ENCODE results near the gene HLA-C.
A peak's percentile ranks its signal among the peaks of the same experiment; 100 is the strongest.

Gene HLA-C

GRCh38 chr6:31271641-31272357 lies at the start of gene HLA-C:
TSS of gene HLA-C (minus strand) at chr6:31272092. CDS start at chr6:31272071, 21 bp downstream.
- Histone ChIP-seq H3K4me1 (no peaks in the 10 kb centered on the region; the same call in 1 of the 2 replicates), H3K4me3 (peak within 1 kb of the TSS; percentile 33), H3K27me3 (ENCODE audit: low read depth) (no peaks in the 10 kb centered on the region), H3K9me3 (no peaks in the 10 kb centered on the region), H3K36me3 (replicated peaks) (no peaks in the 10 kb centered on the region)
- in situ Hi-C loops (cut with MboI; ENCODE audit: low sequenced_read_pairs), result loop anchor here (5.0 kb wide), 1 partner anchor 86 kb away; the partner anchor contains the start of gene HLA-B
- DNase-seq (ENCODE audit: low spot score in 2 of 2), result peak; percentile 88 to 92

GRCh38 chr6:31321005-31321707 lies 49.3 kb upstream of the HLA-C start:
- no peaks in the 10 kb centered on the region for H3K36me3 ChIP-seq (replicated peaks)
- H3K4me1 ChIP-seq, result no peaks in the 10 kb centered on the region
- DNase-seq (ENCODE audit: low spot score in 2 of 2), result no peak
- in situ Hi-C loops (cut with MboI; ENCODE audit: low sequenced_read_pairs), result no loop called here
- no peak overlapping the region for H3K4me3 ChIP-seq
- no peaks in the 10 kb centered on the region for H3K9me3 ChIP-seq
- H3K27me3 ChIP-seq (ENCODE audit: low read depth), result no peaks in the 10 kb centered on the region

- in situ Hi-C loops (cut with MboI; ENCODE audit: low sequenced_read_pairs), result no loop called here
- no peak for DNase-seq (ENCODE audit: low spot score in 2 of 2)
- H3K36me3 ChIP-seq (replicated peaks), result no peaks in the 10 kb centered on the region
- peaks cover 39% of the 10 kb centered on the region for H3K27me3 ChIP-seq (ENCODE audit: low read depth)
- no peaks in the 10 kb centered on the region for H3K9me3 ChIP-seq
- H3K4me1 ChIP-seq, result no peaks in the 10 kb centered on the region
- no peak overlapping the region for H3K4me3 ChIP-seq
Observed at GRCh38 chr6:31317036-31317435, 45.1 kb upstream of the HLA-C start.

- H3K9me3 ChIP-seq, result no peaks in the 10 kb centered on the region
- no peak overlapping the region for H3K4me3 ChIP-seq
- no peaks in the 10 kb centered on the region for H3K4me1 ChIP-seq
- H3K27me3 ChIP-seq (ENCODE audit: low read depth), result peaks cover 33% of the 10 kb centered on the region
- no peaks in the 10 kb centered on the region for H3K36me3 ChIP-seq (replicated peaks)
- in situ Hi-C loops (cut with MboI; ENCODE audit: low sequenced_read_pairs), result no loop called here
- no peak for DNase-seq (ENCODE audit: low spot score in 2 of 2)
Observed at GRCh38 chr6:31309641-31310040, 37.7 kb upstream of the HLA-C start.

GRCh38 chr6:31308845-31309175 lies 36.9 kb upstream of the HLA-C start:
- in situ Hi-C loops (cut with MboI; ENCODE audit: low sequenced_read_pairs), result no loop called here
- no peak for DNase-seq (ENCODE audit: low spot score in 2 of 2)
- H3K4me3 ChIP-seq, result no peak overlapping the region
- H3K4me1 ChIP-seq, result no peaks in the 10 kb centered on the region
- no peaks in the 10 kb centered on the region for H3K36me3 ChIP-seq (replicated peaks)
- peaks cover 24% of the 10 kb centered on the region for H3K27me3 ChIP-seq (ENCODE audit: low read depth)
- H3K9me3 ChIP-seq, result no peaks in the 10 kb centered on the region

GRCh38 chr6:31308050-31308844 lies 36.4 kb upstream of the HLA-C start:
- Histone ChIP-seq H3K9me3 (no peaks in the 10 kb centered on the region), H3K4me3 (no peak overlapping the region), H3K27me3 (ENCODE audit: low read depth) (peaks cover 19% of the 10 kb centered on the region), H3K4me1 (no peaks in the 10 kb centered on the region), H3K36me3 (replicated peaks) (no peaks in the 10 kb centered on the region)
- DNase-seq (ENCODE audit: low spot score in 2 of 2), result no peak
- in situ Hi-C loops (cut with MboI; ENCODE audit: low sequenced_read_pairs), result no loop called here

GRCh38 chr6:31307669-31308049 lies 35.8 kb upstream of the HLA-C start:
- Histone ChIP-seq H3K4me3 (no peak overlapping the region), H3K9me3 (no peaks in the 10 kb centered on the region), H3K4me1 (no peaks in the 10 kb centered on the region), H3K27me3 (ENCODE audit: low read depth) (peaks cover 13% of the 10 kb centered on the region), H3K36me3 (replicated peaks) (no peaks in the 10 kb centered on the region)
- no peak for DNase-seq (ENCODE audit: low spot score in 2 of 2)
- in situ Hi-C loops (cut with MboI; ENCODE audit: low sequenced_read_pairs), result no loop called here

- no peaks in the 10 kb centered on the region for H3K9me3 ChIP-seq
- H3K4me3 ChIP-seq, result no peak overlapping the region
- H3K36me3 ChIP-seq (replicated peaks), result no peaks in the 10 kb centered on the region
- in situ Hi-C loops (cut with MboI; ENCODE audit: low sequenced_read_pairs), result no loop called here
- DNase-seq (ENCODE audit: low spot score in 2 of 2), result no peak
- peaks cover 6% of the 10 kb centered on the region for H3K27me3 ChIP-seq (ENCODE audit: low read depth)
- no peaks in the 10 kb centered on the region for H3K4me1 ChIP-seq
Observed at GRCh38 chr6:31305703-31306219, 33.9 kb upstream of the HLA-C start.

- H3K9me3 ChIP-seq, result no peaks in the 10 kb centered on the region
- no peak for DNase-seq (ENCODE audit: low spot score in 2 of 2)
- in situ Hi-C loops (cut with MboI; ENCODE audit: low sequenced_read_pairs), result no loop called here
Observed at GRCh38 chr6:31304683-31305082, 32.8 kb upstream of the HLA-C start.

GRCh38 chr6:31300797-31301196 lies 28.9 kb upstream of the HLA-C start:
- H3K4me3 ChIP-seq, result no peak overlapping the region
- no peaks in the 10 kb centered on the region for H3K9me3 ChIP-seq
- in situ Hi-C loops (cut with MboI; ENCODE audit: low sequenced_read_pairs), result no loop called here
- no peaks in the 10 kb centered on the region for H3K4me1 ChIP-seq
- no peak for DNase-seq (ENCODE audit: low spot score in 2 of 2)
- peaks cover 22% of the 10 kb centered on the region for H3K27me3 ChIP-seq (ENCODE audit: low read depth)
- no peaks in the 10 kb centered on the region for H3K36me3 ChIP-seq (replicated peaks)

More at GRCh38 chr6:31304683-31305082, 32.8 kb upstream of the HLA-C start:
- no peaks in the 10 kb centered on the region for H3K36me3 ChIP-seq (replicated peaks)
- no peaks in the 10 kb centered on the region for H3K4me1 ChIP-seq
- peaks cover 4% of the 10 kb centered on the region for H3K27me3 ChIP-seq (ENCODE audit: low read depth)
- H3K4me3 ChIP-seq, result no peak overlapping the region

- no peaks in the 10 kb centered on the region for H3K9me3 ChIP-seq
- H3K4me1 ChIP-seq, result no peaks in the 10 kb centered on the region
- in situ Hi-C loops (cut with MboI; ENCODE audit: low sequenced_read_pairs), result no loop called here
- H3K36me3 ChIP-seq (replicated peaks), result no peaks in the 10 kb centered on the region
- no peak overlapping the region for H3K4me3 ChIP-seq
- H3K27me3 ChIP-seq (ENCODE audit: low read depth), result peaks cover 22% of the 10 kb centered on the region
- DNase-seq (ENCODE audit: low spot score in 2 of 2), result no peak
Observed at GRCh38 chr6:31299947-31300346, 28.1 kb upstream of the HLA-C start.

- no peaks in the 10 kb centered on the region for H3K9me3 ChIP-seq
- DNase-seq (ENCODE audit: low spot score in 2 of 2), result no peak
- no peaks in the 10 kb centered on the region for H3K36me3 ChIP-seq (replicated peaks)
- H3K27me3 ChIP-seq (ENCODE audit: low read depth), result peaks cover 22% of the 10 kb centered on the region
- no peak overlapping the region for H3K4me3 ChIP-seq
- in situ Hi-C loops (cut with MboI; ENCODE audit: low sequenced_read_pairs), result no loop called here
- no peaks in the 10 kb centered on the region for H3K4me1 ChIP-seq
Observed at GRCh38 chr6:31299511-31299910, 27.6 kb upstream of the HLA-C start.

- DNase-seq (ENCODE audit: low spot score in 2 of 2), result no peak
- Histone ChIP-seq H3K4me3 (no peak overlapping the region), H3K36me3 (replicated peaks) (no peaks in the 10 kb centered on the region), H3K9me3 (no peaks in the 10 kb centered on the region), H3K4me1 (no peaks in the 10 kb centered on the region), H3K27me3 (ENCODE audit: low read depth) (peaks cover 20% of the 10 kb centered on the region)
- in situ Hi-C loops (cut with MboI; ENCODE audit: low sequenced_read_pairs), result no loop called here
Observed at GRCh38 chr6:31294056-31294455, 22.2 kb upstream of the HLA-C start.

GRCh38 chr6:31293343-31293742 lies 21.5 kb upstream of the HLA-C start:
- H3K4me3 ChIP-seq, result no peak overlapping the region
- peak; percentile 10 to 44 for DNase-seq (ENCODE audit: low spot score in 2 of 2)
- peaks cover 20% of the 10 kb centered on the region for H3K27me3 ChIP-seq (ENCODE audit: low read depth)
- H3K9me3 ChIP-seq, result no peaks in the 10 kb centered on the region
- H3K4me1 ChIP-seq, result no peaks in the 10 kb centered on the region
- in situ Hi-C loops (cut with MboI; ENCODE audit: low sequenced_read_pairs), result no loop called here
- no peaks in the 10 kb centered on the region for H3K36me3 ChIP-seq (replicated peaks)
